HG03521 (cell line): ENCODE results near the gene SEH1L.
"Not testable (repeated sequence)": the region's sequence is repeated elsewhere in the genome, so short reads cannot be mapped to it uniquely, and the experiment has no call there.

Experiments used
- ATAC-seq: cut with Tn5 transposase; IDR thresholded peaks from one replicate; pipeline ENCODE4 v1.9.1; 2021; ENCODE audit warnings: mild to moderate bottlenecking, moderate library complexity; ENCODE audit not compliant: unreplicated experiment

The SEH1L gene

DNA sequence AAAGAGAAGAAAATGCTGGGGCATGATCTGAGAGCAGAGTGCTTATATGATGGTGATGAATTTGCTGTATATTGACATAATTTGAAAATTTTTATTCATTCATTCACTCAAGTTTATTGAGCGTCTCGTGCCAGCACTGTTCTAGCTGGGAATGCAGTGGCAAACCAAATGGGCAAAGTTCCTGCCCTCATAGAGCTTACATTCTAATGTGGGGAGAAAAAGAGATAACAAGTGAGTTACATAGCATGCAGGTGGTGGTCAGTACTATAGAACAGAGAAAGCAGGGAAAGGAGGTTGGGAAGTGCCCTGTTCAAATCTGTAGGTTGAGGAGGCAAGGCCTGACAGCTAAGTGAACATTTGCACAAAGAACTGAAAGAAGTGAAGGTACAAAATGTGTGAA, 47.6 kb downstream of the SEH1L start:
- no peak for ATAC-seq

DNA sequence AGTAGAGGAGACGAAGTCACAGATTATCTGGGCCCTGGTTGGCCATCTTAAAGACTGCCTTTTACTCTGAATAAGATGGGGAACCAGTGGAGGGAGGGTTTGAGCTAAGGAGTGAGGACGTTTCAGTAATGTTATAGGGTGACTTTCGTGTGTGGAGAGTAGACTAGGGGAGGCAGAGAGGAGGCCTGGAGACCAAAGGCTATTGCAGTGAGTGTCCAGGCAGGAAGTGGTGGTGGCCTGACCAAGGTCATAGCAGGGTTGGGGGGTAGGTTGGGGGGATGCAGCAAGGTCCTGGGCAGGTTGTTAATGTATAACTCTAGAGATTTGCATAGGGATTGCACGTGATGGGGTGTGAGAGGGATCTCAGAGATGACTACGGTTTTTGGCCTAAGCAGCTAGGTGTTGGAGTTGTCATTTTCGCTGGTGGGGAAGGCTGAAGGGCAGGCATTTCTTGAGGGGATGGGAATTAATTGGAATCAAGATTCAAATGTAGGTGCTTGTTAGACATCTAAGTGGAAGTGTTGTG, 48.2 kb downstream of the SEH1L start:
- no peak for ATAC-seq

DNA sequence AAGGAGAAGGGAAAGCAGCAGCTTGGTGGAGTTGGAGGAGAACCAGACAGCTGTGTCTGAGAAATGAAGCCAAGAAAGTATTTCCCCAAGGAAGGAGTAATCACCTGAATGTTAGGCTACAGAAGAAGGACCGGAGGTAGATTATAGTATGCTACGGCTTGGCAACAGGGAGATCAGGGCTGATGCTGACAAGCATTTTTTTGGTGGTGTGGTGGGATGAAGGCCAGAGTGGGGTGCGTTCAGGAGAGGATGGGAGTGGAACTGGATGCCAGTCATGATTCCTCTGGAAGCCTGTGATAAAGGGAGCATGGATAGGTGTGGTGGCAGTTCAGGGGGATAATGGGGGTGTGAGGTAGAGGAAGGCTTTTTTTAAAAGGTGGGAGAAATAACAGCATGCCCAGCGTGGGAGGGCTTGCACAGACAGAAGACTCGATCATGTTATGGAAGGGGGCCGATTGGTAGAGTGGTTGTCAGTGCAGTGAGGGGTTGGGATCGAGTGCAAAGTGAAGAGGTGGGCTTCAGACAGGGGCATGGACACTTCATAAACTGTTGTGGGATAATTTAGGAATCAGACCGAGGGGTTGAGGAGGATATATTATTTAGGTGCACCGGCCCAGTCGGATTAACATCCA, 49.0 kb downstream of the SEH1L start:
- no peak for ATAC-seq

DNA sequence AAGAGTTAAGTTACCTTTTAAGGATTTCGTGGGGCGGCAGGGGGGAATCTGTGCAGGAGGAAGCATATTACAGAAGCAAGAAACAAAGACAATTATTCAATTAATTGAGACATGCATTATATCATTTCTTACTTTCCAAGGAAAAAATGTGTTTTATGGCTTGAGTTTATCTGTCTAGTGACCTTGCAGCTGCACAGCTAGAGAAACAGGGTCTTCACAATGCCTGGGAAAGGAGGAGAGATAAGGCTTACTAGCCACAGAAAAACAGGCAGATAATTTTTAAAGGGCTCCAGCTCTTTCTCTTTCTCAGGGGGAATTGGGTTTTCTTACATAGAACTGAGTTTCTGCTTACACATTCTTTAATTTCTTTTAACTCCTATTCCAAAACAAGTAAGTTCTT, 49.5 kb downstream of the SEH1L start:
- ATAC-seq: not testable (repeated sequence)

DNA sequence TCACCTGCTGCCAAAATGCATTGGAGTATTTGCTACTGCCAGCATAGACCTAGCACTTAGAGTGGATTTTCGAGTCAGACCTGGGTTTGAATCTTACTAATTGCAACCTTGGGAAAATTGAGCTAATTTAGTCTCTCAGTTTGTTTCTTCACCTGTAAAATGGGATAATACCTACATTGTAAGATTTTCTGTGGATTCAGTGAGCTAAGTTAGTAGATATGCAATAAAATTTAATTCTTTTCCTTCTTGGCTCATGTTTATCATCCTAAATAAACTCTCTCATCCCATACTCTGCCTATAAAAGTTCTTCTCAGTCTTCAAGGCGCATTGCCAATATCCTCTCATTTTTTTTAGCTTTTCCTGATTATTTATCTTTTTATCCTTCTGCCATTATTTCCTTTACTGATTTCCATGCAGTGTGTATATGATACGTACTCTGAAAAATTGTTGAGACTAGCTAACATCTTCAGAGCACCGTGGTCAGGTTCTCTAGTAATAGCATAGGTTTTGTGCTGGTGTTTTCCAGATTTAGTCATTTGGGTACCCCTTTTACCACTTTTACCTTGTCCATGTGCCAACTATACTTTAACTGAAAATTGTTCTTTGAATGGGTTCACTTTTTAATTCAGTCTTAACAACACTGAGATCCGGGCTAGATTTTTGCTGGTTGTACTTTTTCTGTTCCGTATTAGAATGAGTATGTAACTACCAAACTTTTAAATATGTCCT, 50.7 kb downstream of the SEH1L start:
- no peak for ATAC-seq

DNA sequence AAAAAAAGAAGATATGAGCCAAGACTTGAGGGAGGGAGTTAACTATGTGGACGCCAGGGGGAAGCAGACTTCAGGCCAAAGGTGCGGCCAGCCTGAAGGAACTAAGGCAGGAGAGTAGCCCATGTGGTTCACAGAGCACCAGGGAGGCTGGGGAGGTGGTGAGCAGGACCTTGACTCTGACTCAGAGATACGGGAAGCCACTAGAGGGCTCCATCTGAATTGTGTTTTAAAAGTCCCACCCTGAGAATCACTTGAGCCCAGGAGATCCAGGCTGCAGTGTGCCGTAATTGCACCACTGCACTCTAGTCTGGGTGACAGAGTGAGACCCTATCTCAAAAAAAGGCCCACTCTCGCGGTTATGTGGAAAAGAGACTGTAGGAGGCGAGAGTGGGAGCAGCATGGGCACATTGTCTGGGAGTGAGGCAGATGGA, 55.7 kb downstream of the SEH1L start:
- ATAC-seq: no peak

DNA sequence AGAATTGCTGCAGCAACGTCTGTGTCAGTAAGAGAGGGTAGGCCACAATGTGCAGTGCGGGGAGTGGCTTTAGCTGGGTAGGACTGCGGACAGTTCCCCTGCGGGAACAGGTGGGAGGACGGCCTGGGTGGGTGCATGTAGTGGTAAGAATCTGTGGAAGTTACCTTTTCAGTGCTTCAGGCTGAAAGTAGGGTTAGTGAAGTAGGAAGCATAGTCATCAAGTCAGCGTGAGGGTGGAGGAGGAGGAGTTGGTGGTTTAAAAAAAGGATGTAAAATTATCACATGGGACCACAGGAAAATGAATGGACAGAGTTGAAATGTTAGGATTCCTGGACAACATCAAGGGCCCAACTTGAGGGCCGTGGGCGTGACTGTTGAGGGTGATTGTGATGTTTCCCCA, 56.6 kb downstream of the SEH1L start:
- ATAC-seq: no peak

DNA sequence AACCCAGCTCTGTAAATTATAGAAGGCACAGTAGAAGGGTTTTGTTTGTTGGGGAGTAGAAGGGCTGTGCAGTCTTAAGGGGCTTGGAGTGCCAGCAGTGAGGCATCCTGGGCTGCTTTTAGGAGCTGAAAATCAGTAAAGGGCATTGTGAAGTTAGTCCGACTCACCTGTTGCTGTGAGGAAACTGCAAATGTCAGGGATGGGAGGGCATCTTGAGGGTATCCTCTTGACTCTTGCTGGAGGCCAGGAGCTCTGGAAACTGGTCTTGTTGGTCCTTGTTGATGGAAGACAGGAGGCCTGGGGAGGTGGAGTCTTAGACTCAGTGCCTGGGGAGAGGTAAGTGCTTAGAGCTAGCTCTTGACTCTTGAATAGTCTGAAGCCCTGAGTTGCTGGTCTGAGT, 57.5 kb downstream of the SEH1L start:
- no peak for ATAC-seq

DNA sequence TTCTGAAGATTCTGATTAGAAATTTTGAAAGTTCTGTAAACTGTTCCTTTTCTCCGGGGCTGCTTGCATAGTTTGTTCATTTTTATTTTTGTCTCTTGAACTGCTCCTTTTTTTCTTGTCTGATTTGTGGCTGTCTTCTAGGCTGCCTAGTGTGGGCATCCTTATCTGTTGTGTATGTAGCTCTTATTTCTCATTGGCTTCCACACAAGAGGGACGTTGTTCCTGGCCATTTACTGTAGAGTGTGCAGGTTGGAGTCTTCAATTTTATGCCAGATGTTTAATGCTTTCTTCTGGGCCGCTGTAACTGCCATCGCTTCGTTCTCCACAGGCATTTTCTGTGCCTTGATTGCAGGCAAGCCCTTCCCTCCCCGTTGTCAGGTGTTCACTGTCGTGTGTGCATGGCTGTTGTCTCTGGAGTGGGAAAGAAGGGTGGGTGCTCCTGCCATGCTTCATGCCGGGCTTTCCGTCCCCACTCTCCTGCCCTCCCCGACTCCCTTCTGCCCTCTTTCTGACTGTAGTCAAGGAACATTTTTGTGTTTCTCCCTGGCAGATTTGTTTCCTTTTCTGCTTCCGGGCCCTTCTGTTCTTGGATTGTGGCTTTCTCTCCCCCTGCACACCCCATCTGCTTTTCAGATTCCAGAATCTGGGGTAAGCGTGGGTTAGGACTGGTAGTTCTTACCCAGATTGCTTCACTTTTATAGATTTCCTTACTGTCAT, 58.9 kb downstream of the SEH1L start:
- no peak for ATAC-seq

DNA sequence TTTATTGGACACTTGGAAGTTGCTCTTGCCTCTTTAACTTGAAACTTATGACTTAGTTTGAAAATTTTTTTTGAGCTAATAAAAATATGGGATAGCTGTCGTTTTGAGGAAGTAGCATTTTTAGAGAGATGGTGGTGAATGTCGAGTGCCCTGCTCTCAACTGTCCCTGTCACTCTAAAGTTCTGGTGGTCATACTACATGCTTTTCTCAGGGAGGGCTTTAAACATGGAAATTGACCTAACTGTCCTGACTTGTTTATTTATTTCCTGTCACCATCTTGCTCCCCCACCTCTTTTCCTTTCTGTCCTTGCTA, 59.4 kb downstream of the SEH1L start:
- no peak for ATAC-seq

DNA sequence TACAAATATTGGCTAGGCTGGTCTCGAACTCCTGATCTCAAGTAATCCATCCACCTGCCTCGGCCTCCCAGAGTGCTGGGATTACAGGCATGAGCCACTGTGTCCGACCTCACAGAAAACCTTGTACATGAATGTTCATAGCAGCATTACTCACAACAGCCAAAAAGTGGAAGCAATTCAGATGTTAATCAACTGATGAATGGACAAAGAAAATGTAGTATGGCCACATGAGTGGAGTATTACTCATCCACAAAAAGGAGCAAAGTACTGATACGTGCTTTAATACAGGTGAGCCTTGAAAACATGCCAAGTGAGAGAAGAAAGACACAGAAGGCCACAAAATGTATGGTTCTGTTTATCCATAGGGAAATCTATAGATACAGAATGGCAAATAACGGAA, 63.9 kb downstream of the SEH1L start:
- ATAC-seq: no peak

DNA sequence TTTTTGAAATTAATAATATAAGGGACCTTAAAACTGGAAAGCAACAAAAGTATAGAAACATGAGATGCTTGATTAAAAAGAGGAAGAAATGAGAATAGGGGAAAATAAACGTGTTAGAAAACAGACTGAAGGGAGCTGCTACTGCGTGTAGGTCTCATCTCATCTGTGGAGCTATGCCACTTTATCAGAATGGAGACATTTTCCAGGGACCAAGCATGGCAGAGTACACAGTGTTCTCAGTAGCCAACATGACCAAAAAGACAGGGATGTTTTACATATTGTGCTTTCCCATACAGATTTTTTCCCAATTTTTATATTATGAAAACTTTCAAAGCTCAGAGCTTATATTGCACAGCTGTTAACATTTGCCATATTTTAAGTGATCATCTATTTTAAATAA, 66.4 kb downstream of the SEH1L start:
- no peak for ATAC-seq

DNA sequence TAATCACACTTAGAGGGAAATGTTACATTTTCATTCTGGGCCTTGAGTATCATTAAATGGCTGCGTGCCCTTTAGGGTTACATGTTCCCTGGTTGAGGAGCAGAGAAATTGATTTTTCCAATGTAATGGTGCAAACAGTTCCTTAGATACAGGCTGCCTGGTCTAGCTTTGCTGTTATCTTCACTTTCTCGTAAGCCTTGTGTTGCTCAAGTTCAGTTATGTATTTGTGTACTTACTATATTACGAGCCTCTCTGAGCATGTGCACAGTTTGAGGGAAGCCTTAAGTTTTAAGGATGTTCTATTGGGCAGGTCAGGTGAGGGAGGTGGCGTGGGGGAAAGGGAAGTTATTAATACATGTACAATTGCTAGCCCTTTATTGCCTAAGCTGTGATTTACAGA, 67.0 kb downstream of the SEH1L start:
- no peak for ATAC-seq

DNA sequence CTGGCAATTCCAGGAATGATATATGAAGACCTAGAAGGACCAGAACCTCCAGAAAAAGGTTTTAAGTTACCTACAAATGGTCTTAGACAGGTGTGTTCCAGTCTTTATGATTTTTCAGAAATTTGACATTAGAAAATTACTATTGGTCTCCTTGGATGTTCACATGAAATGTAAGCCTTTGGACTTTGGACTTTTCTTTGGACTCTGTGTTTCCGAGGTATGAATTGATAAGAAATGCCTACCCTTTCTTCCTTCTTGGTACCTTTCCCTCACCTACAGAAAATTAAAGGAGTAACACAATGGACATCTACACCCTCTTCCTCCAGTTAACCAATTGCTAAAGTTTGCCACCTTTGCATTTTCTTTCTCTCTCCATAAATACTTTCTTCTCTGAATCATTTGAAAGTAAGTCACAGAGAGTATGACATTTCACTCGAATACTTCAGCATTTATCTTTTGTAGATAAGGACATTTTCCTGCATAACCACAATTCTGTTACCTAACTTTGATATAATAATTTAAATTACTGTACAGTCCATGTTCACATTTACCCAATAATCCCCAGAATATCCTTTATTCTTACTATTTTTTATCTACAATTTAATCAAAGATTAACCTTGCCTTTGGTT, 69.5 kb downstream of the SEH1L start:
- no peak for ATAC-seq

DNA sequence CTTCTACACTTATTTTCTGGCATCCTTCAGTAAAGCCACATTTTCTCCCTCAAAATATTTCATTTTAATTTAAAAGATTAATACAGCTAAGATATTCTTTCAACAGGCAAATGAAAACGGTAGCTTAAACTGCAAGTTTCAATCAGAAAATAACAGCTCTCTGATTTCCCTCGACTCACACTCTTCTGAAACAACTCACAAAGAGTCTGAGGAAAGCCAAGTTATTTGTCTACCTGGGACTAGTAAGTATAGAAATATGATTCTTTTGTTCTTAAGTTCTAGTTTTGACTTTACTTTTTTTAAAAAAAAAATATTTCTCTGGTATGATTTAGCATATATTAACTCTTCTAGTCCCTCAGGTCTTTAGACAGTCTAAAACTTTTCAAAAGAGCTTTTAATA, 70.6 kb downstream of the SEH1L start:
- ATAC-seq: no peak

DNA sequence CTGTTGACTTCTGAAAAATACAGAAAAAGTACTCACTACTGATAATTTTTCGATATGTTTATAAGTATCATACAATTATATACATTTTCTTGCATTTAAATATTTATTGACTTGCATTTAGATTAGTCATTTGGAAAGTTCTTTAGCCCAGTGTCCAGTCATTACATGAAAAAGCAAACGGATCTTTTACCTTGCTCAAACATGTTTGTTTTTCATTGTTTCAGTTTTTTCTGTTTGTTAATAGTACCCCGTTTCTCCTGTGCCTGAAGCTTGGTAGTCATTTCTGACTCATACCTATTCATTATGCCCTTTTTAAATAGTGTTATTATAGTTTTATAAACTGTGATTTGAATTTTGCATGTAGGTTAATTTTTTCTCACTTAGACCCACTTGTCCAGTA, 71.5 kb downstream of the SEH1L start:
- ATAC-seq: no peak

DNA sequence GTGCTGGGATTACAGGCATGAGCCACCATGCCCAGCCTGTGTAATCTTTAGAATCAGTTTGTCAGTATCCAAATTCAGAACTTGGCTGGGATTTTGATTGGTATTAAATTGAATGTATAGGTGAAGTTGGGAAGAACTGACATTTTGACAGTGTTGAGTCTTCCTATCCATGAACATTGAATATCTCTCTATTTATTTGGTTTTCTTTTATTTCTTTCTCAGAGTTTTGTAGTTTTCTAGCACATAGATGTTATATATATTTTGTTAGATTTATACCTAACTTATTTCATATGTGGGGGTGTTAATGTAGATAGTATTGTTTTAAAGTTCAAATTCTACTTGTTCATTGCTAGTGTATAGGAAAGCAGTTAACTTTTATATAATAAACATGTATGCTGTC, 74.8 kb downstream of the SEH1L start:
- ATAC-seq: no peak

DNA sequence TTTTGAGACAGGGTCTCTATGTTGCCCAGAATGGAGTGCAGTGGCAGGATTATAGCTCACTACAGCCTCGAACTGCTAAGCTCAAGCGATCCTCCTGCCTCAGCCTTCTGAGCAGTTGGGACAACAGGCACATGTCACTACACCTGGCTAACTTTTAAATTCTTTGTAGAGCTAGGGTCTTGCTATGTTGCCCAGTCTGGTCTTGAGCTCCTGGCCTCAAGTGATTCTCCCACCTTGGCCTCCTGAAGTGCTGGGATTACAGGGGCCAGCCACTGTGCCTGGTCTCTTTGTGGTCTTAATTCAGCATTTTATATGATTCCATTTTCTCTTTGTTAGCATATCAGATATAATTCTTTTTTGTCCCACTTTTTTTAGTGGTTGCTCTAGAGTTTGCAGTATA, 77.4 kb downstream of the SEH1L start:
- no peak for ATAC-seq

DNA sequence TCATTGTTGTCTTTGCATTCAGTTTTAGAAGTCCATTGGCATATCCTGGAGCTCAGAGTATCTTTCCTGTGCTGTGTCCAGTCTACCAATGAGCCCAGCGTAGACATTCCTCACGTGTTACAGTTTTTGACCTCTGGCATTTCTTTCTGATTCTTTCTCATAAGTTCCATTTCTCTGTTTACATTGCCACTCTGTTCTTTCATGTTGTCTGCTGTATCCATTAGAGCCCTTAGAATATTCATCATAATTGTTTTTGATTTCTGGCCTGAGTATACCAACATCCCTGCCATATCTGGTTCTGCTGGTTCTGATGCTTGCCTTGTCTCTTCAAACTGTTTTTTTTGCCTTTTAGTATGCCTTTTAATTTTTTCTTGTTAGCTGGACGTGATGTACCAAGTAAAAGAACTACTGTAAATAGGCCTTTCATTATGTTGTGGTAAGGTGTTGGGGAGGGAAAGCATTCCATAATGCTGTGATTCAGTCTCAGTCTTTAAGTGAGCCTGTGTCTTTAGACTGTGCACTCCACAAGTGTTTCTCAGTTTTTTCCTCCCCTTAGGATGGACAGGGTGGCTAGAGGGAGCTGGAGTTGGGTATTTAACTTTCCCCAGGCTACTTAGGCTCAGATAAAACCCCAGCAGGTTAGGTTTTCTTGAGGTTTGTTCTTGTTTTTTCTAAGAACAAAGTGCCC, 78.9 kb downstream of the SEH1L start:
- ATAC-seq: no peak

DNA sequence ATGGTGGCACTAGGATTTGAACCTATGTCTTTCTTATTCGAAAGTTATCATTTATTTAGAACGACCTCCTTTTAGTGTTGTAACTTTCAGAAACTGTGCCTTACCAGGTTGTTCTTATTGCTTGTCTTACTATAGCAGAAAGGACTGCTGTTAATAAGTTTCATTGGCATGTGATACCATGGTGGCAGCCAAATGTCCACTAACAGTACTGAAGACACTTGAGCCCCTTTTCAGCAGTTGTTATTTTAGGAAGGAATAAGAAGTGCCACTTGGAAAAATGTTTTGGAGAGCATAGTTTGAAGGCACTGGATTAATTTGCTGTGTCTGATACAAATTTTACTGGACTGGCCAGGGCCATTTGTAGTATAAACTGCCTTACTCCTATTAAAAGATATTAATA, 81.1 kb downstream of the SEH1L start:
- ATAC-seq: no peak

DNA sequence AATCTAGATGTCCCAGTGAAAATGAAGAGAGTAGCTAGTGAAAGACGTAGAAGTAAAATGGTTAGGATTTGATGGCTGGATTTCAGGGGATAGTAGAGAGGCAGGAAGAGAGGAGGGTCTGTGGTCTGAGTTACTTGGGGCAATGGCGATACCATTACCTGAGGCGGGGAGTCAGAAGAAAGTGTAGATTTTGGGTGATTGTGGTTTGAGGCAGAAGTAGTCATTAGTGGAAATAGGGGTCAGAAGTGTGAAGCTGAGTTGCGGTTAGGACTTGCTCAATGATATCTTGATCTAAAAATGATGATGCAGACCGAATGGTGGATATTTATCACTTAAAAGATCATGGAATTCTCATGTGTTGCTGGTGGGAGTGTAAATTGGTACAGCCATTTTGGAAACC, 84.4 kb downstream of the SEH1L start:
- no peak for ATAC-seq
